ENCODE results near the gene CLIP2.

The CLIP2 gene

GRCh38 chr7:74294191-74294998 is 5.2 kb downstream of the CLIP2 start:
- Histone ChIP-seq H3K4me3 (ENCODE audit: severe bottlenecking) (no peak overlapping the region), H3K4me1 (ENCODE audit: insufficient read depth, poor library complexity, severe bottlenecking) (no peaks in the 10 kb centered on the region)

GRCh38 chr7:74297516-74298233 is 8.5 kb downstream of the CLIP2 start:
- ATAC-seq (ENCODE audit: low read depth), result no peak

More at GRCh38 chr7:74294191-74294998, 5.2 kb downstream of the CLIP2 start:
- Histone ChIP-seq H3K9me3 (ENCODE audit: severe bottlenecking) (no peaks in the 10 kb centered on the region), H3K27me3 (ENCODE audit: insufficient read depth, poor library complexity, severe bottlenecking) (no peaks in the 10 kb centered on the region), H3K27ac (ENCODE audit: poor library complexity, severe bottlenecking) (no peak overlapping the region), H3K36me3 (ENCODE audit: low read depth) (no peaks in the 10 kb centered on the region)
- ATAC-seq (ENCODE audit: low read depth), result no peak
- TF ChIP-seq CTCF (IDR thresholded peaks at IDR 0.05; ENCODE audit: poor library complexity, severe bottlenecking), result no peak
- no peak for DNase-seq (ENCODE audit: low spot score)

GRCh38 chr7:74299401-74299800 is 10.2 kb downstream of the CLIP2 start:
- H3K4me1 ChIP-seq (ENCODE audit: insufficient read depth, poor library complexity, severe bottlenecking), result no peaks in the 10 kb centered on the region
- ATAC-seq (ENCODE audit: low read depth), result no peak
- no peaks in the 10 kb centered on the region for H3K36me3 ChIP-seq (ENCODE audit: low read depth)
- H3K9me3 ChIP-seq (ENCODE audit: severe bottlenecking), result no peaks in the 10 kb centered on the region
- no peaks in the 10 kb centered on the region for H3K27me3 ChIP-seq (ENCODE audit: insufficient read depth, poor library complexity, severe bottlenecking)
- DNase-seq (ENCODE audit: low spot score), result no peak
- no peak overlapping the region for H3K27ac ChIP-seq (ENCODE audit: poor library complexity, severe bottlenecking)
- TF ChIP-seq CTCF (IDR thresholded peaks at IDR 0.05; ENCODE audit: poor library complexity, severe bottlenecking), result no peak
- no peak overlapping the region for H3K4me3 ChIP-seq (ENCODE audit: severe bottlenecking)

More at GRCh38 chr7:74297516-74298233, 8.5 kb downstream of the CLIP2 start:
- no peaks in the 10 kb centered on the region for H3K4me1 ChIP-seq (ENCODE audit: insufficient read depth, poor library complexity, severe bottlenecking)
- no peak overlapping the region for H3K27ac ChIP-seq (ENCODE audit: poor library complexity, severe bottlenecking)
- H3K36me3 ChIP-seq (ENCODE audit: low read depth), result no peaks in the 10 kb centered on the region
- H3K9me3 ChIP-seq (ENCODE audit: severe bottlenecking), result no peaks in the 10 kb centered on the region
- DNase-seq (ENCODE audit: low spot score), result no peak
- no peaks in the 10 kb centered on the region for H3K27me3 ChIP-seq (ENCODE audit: insufficient read depth, poor library complexity, severe bottlenecking)
- no peak for TF ChIP-seq CTCF (IDR thresholded peaks at IDR 0.05; ENCODE audit: poor library complexity, severe bottlenecking)
- no peak overlapping the region for H3K4me3 ChIP-seq (ENCODE audit: severe bottlenecking)

- H3K4me1 ChIP-seq (ENCODE audit: insufficient read depth, poor library complexity, severe bottlenecking), result no peaks in the 10 kb centered on the region
- ATAC-seq (ENCODE audit: low read depth), result no peak
- TF ChIP-seq CTCF (IDR thresholded peaks at IDR 0.05; ENCODE audit: poor library complexity, severe bottlenecking), result no peak
Measured at GRCh38 chr7:74300926-74301325, 11.7 kb downstream of the CLIP2 start.

More at GRCh38 chr7:74300926-74301325, 11.7 kb downstream of the CLIP2 start:
- no peaks in the 10 kb centered on the region for H3K27me3 ChIP-seq (ENCODE audit: insufficient read depth, poor library complexity, severe bottlenecking)
- H3K36me3 ChIP-seq (ENCODE audit: low read depth), result no peaks in the 10 kb centered on the region
- no peak overlapping the region for H3K27ac ChIP-seq (ENCODE audit: poor library complexity, severe bottlenecking)
- no peak overlapping the region for H3K4me3 ChIP-seq (ENCODE audit: severe bottlenecking)
- H3K9me3 ChIP-seq (ENCODE audit: severe bottlenecking), result no peaks in the 10 kb centered on the region
- no peak for DNase-seq (ENCODE audit: low spot score)

All from RWPE2 (cell line).